Pulmonary artery endothelial cell (primary cell): ENCODE measurements around the gene TYMP. TPM values are rescaled to one million over a fixed set of nuclear protein-coding genes. Genes with fewer than 3 reads are reported as not detected.
"Not testable (repeated sequence)": the region's sequence is repeated elsewhere in the genome, so short reads cannot be mapped to it uniquely, and the experiment has no call there.

Source experiments
- DNase-seq: peaks from one replicate; pipeline ENCODE4 v3.0.0-alpha.2; 2011; ENCODE audit warnings: low read depth, low spot score
- total RNA-seq: library from RNA; depleted of rRNA; stranded (reverse); fragments of >200 nt; gene quantifications from 2 replicates; pipeline ENCODE4 v1.2.3, GENCODE V29; 2014

Gene TYMP
- total RNA-seq, 1 donor from 2014 or later, result 11.3 TPM

DNA sequence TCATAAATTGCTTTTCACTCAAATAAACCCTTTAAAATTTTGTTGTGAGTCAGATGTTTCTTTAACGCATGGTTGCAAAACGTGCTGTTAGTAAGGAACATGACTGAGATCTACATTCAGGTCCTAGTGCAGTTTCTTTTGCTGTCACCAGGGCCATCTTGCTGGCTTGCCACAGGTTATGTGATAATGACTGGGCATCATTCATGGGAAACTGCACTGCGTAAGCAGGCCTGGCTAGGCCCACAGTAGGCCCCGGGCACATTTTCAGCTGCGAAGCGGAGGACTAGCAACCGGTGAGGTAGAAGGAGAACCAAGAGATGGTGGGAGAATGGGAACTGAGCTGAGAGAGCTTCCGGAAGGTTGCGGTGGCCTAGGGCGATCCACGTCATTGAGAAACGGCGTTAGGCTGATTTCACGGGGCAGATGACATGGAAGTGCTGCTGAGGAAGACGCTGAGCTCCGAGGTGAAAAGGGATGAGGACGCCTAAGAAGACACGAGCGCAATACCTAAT is 12.7 kb upstream of the TYMP start:
- no peak for DNase-seq

DNA sequence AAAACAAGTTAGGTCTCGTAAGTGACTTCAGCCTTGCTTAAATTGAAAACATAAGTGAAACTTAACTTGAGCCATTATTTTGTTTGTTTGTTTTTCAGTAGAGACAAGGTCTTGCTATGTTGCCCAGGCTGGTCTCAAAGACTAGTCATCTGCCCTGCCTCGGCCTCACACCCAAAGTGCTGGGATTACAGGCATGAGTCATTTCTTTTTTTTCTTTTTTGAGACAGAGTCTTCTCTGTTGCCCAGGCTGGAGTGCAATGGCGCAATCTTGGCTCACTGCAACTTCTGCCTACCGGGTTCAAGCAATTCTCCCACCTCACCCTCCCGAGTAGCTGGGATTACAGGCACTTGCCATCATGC is 11.8 kb upstream of the TYMP start:
- not testable (repeated sequence) for DNase-seq

DNA sequence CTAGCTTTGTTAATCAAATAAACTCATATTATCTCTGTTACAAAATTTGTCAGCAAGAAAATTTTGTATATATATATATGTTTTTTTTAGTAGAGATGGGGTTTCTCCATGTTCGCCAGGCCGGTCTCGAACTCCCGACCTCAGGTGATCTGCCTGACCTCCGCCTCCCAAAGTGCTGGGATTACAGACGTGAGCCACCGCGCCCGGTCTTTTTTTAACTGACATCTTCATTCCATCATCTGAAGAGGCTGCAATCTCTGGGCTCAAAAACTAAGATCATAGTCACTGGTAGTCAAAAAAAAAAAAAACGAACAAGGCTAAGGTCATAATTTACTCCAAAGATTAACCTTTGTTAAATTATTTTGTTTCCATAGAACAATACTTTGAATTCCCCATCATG is 10.6 kb upstream of the TYMP start:
- DNase-seq, result no peak

DNA sequence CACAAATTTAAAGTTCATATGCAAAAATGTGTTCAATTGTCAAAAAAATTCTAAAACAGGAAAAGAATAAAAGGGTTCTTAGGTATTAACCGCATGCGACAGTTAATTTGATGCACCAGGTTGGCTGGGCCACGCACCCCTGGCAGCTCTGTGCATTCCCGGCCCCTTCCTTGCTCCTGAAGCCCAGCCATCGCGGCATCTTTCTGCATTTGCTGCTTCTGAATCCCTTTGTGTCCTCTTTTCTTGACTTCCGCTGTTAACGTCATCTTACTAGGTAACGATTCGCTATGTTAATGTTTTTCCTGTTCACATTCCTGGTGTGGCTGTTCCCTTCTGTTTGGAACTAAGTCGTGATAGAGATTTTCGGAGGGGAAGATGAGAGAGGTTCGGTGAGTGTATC is 8.0 kb upstream of the TYMP start:
- DNase-seq, result no peak

DNA sequence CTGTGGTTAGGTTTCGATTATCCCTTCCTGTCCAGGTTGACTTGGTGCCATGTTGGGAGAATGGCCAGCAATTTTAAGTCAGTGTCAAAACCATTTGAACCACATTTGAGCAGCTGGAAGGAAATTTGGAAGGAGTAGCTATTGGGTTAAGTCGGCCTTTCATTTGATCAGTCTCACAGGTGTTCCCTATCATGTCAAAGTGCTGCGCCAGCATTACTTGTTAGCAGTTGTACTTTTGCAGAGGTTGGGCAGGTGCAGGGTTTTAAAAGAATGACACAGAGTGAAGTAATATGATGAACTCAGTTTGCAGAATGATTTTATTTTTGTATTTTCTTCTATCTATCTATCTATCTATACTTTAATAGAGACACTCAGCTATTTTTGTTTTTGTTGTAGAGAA is 6.4 kb upstream of the TYMP start:
- DNase-seq, result no peak

DNA sequence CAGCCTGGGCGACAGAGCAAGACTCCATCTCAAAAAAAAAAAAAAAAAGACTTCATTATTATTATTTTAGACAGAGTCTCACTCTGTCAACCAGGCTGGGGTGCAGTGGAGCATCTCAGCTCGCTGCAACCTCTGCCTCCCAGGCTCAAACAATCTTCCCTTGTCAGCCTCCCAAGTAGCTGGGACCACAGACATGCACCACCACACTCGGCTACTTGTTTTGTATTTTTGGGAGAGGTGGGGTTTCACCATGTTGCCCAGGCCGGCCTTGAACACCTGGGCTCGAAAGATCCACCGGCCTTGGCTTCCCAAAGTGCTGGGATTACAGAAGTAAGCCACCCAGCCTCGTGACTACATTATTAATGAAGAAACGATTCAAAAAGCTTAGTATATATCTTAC is 5.3 kb upstream of the TYMP start:
- no peak for DNase-seq

DNA sequence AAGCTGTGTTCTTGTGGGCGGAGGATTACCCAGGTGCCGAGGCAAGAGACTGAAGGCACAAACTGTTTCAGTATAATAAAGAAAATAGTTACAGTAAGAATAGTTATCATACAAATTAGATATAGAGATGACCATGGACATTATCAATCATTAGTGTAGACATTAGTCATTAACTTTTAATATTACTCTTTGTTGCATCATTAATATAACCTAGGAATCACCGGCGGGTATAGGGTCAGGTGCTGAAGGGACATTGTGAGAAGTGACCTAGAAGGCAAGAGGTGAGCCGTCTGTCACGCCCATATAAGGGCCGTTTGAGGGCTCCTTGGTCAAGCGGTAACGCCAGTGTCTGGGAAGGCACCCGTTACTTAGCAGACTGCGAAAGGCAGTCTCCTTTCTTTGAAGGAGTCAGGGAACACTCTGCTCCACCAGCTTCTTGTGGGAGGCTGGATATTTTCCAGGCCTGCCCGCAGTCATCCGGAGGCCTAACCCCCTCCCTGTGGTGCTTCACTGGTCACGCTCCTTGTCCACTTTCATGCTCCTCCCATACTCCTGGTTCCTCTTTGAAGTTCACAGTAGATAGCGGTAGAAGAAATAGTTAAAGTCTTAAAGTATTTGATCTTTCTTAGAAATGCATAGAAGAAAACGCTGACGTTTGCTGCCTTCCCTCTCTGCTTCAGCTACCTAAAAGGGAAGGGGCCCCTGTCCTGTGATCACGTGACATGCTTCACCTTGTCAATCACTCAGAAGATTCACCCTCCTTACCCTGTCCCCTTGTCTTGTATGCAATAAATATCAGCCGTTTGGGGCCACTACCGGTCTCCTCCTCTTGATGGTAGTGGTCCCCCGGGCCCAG is 4.3 kb upstream of the TYMP start:
- DNase-seq, result not testable (repeated sequence)

DNA sequence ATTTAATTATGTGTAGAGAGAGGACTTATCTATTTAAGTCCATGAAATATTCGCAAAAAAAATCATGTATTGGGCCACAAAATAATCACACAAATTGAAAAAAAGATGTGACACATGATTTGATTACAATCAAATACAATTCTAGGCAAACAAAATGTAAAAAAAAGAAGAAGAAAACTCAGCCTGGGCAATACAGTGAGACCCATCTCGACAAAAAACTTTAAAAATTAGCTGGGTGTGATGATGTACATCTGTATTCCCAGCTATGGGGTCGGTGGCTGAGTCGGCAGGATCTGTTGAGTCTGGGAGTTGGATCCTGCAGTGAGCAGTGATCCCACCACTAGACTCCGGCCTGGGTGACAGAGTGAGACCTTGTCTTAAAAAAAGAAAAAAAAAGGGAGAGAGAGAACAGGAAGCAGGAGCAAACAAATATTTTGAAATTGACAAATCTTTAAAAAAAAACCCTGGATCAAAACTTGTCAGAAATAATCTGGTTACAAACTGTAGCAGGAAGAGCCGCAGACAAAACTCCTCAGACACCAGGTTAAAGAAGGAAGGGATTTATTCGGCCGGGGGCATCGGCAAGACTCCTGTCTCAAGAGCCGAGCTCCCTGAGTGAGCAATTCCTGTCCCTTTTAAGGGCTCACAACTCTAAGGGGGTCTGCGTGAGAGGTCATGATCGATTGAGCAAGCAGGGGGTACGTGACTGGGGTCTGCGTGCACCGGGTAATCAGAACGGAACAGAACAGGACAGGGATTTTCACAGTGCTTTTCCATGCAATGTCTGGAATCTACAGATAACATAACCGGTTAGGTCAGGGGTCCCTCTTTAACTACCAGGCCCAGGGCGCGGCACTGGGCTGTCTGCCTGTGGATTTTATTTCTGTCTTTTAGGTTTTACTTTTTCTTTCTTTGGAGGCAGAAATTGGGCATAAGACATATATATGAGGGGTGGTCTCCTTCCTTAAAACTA is 3.3 kb upstream of the TYMP start:
- no peak for DNase-seq

DNA sequence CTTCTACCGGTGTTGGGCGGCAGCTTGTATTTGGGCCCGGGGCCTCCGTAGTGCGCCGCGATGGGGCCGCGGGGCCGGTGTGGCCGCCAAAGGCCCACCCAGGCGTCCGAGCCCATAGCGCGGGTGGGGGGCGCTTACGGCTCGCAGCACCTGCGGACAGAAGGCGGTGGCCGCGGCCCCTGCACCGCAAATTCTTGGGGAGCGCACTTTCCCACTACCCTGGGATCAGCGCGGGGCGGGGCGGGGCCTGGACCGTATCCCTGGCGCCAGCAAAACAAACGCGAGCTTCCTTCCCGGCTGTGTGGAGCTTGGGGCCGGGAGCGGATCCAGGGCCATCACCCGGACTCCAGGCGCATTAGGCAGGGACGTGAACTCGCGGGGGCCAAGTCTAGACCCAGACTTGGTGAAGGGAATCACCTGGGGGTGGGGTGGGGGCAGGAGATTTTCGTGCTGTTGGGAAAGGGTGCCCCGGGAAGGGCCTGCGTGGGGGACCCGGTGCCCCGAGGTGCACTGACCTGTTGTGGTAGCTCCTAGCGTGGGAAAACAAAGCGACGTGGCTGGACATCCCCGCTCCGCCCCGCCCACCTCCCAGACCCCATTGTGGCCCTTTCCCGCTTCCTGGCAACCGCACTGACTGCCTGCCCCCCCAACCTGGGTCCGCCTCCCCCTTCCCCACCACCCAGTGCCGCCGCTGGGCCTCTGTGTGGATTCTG is 2.3 kb upstream of the TYMP start:
- DNase-seq, result no peak

DNA sequence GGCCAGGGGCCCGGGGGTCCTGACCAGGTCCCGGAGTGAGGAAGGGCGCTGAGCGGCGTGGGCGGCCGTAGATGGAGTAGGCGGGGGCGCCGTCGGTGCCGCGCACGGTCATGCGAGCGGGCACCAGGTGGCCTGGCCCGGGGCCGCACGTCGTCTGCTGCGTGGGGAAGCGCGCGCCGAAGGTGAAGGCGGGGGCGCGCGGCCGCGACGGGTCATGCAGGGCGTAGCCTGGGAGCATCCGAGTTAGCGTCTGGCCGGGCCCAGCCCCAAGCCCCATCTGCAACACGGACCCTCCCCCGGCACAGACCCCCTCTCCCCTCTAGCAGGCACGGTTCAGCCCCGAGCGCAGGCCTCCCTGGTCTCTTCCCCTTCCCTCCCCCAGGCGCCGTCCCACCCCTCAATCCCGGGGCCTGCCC is 1.7 kb upstream of the TYMP start:
- no peak for DNase-seq

DNA sequence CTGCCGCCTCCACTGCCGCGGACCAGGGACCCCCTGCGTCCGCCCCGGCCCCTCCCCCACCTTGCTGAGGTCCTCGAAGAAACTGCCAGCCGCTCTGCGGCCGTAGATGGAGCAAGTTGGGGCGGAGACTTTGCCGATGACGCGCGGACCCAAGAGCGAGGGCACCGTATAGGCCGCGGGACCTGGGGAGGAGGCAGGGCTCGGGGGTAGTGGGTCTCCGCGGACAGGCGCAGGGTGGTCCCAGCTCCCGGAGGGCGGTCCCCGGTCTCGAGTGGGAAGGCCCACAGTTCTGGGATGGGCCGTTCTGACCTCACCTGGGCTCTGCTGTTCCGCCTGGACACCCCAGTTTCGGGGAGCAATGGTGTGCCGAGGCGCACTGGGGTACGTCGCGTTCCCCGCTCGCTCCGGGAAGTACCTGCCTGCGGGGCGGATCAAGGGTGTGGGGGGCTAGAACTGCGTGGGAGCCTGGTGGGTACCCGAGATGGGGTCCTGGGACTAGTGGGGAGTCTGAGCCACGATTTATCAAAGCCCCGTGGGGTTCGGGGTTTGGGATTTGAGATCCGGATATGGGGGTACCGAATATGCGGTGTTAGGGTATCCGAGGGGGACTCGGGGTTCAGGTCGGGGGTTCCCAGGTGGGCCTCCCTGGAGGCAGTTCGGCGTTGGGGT is 1.2 kb upstream of the TYMP start:
- no peak for DNase-seq

DNA sequence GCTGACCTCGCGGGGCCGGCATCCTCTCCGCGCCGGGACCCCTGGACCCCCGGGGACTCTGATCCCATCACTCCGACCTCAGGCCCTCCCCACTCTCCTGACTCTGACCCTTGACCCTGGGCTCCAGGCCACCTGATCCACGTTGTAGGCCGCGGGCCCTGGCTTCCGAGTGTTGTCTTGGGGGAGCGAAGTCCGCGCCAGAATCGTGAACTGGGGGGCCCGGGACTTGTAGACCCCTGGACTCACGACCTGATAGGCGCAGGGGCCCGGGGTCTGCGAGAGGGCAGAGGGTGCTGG is 716 bp upstream of the TYMP start:
- DNase-seq, result no peak

DNA sequence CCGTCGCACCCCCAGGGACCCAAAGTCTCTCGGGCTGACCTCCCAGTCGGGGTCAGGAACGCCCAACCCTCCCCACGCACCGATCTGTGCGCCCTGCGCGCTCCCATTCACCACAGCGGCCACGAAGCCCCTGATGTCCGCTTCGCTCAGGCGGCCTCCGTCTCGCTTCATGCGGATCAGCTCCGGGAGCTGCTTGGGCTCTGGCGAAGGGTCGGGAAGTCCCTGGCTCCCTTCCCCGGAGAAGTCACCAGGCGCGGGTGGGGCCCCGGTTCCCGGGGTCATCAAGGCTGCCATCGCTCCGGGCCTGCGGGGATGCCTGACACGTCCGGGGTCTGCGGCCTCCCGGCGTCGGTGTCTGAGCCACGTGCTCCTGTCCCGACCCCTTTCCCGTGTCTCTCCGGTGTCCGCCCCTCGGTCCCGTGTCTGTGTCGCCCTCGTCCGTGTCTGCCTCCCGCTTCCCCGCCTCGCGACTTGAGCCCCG is 356 bp downstream of the TYMP start:
- no peak for DNase-seq

DNA sequence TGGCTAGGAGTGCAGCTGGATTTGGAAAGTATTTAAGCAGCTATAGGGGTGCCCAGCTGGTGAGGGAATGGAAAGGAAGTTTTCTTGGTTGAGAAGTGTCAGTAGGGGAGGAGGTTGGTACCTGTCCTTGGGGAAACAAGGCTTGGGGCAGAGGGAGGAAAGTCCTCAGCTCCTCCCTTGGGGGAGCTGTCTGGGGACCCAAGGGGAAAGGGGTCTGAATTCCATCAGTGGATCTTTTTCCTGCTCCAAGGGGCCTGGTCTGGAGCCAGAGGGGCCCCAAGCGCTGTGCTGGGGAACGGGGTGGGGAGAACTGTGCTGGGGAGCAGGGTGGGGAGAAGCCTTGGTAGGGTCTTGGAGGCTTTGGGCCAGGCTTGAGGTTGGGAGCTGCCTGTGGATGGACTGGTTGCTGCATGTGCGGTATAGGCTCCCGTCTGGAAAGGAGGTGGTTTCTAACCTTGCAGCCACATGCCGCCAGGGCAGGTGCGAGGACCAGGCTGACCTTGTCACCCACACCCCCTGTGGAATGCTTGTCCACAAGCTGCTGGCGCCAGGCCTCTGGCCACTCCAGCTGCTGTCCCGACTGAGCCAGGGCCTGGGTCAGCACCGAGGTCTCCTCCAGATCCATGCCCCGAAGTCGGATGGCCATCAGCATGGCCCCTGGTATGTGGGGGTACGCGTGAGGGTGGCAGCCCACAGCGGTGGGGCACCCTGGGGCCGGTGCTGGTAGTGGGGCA is 963 bp downstream of the TYMP start:
- DNase-seq, result no peak

DNA sequence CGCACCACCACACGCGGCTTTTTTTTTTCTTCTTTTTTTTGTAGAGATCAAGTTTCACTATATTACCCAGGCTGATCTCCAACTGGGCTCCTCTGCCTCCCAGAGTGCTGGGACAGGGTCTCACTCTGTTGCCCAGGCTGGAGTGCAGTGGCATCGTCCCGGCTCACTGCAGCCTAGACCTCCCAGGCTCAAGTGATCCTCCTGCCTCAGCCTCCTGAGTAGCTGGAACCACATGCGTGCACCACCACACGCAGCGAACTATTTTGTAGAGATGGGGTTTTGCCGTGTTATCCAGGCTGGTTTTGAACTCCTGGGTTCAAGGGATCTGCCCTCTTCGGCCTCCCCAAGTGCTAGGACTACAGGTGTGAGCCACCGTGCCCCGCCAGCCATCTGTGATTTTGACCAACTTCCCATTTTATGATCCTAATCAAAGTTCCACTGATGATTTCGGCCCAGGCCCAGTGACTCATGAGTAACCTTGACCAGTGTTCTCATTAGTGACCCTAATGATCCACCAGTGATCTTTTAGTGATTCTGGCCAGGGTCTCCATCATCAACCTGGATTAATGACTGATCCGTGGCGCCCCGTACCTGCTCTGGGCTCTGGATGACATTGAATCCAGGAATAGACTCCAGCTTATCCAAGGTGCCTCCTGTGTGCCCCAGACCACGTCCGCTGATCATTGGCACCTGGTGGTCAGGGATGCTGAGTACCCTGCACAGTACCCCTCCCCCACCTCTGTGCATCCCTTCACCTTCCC is 1.7 kb downstream of the TYMP start:
- DNase-seq, result no peak

DNA sequence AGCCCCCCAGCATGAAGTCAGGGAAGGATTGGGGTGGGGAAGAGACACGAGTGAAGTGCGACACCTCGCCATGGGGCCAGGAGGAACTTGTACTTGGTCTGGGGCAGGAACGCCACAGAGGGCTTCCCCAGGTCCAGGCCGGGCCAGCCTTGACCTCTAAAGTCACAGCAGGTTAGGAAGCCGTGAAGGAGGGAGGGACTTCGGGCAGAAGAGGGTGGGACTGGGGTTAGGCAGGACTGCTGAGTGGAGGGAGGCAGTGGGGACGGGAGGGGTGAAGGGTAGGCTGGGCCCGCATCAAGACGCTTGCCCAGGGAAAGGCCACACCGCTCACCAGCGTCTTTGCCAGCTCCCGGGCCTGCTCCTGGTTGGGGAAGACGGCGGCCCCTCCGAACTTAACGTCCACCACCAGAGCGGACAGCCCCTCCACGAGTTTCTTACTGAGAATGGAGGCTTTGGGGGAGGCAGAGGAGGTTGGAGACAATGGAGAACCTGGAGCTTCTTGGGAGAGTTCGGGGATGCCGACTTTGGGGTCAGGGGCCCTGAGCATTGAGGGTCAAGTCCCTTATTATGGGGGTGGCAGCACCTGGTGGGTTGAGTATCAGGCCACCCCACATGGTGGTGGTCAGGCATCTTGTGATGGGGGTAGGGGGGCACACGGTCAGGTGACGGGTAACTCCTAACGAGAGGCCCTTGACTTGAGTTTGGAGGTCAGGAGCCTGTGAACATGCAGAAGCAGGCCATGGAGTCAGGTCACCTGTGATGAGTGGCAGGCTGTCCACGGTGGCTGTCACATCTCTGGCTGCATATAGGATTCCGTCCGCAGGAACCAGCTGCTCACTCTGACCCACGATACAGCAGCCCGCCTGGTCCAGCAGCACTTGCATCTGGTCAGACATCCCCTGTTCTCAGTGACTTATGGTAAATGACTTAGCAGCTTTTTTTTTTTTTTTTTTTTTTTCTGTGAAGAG is 2.7 kb downstream of the TYMP start:
- no peak for DNase-seq

DNA sequence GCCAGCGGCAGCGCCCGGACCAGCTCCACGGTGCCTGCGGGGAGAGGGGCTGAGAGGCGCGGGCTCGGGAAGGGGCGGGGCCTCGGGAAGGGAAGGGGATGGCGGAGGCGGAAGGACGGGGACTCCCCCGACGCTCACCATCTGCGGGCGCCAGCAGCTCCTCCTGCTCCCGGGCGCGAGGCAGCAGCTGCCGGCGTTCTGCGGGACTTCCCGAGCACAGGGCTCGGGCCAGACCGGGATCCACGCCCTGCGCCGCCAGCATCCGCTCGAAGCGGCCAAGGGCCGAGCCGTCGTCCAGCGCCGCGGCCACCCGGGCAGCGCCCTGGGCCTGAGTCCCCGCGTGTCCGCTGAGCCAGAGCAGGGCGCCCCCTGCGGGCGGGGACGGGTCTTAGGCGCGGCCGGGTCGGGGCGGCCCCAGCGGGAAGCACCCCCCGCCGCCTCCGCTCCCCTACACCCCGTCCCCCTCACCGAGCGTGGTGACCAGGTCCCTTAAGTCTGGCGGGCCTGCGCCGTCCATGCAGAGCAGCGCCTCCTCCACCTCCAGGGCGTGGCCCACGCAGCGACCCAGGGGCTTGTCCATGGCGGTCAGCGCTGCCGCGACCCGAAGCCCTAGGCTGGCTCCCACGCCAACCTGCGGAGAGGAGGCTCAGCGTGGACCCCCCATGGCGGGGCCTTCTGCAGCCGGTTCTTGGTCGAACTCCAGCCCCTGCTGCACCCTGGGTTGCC is 3.5 kb downstream of the TYMP start:
- DNase-seq, result no peak

DNA sequence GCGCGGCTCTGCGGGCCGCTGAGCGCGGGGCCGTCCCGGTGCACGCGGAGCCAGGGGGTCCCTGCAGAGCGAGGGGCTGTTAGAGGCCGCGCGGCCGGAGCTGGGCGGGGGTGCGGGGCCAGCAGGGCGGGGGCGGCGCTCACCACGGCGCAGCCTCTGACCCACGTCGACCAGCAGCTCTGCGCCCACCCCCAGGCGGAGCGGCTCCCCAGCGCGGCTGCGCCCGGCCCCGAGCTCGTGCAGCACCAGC is 4.0 kb downstream of the TYMP start:
- DNase-seq, result no peak
